IMR-90 (cell line): ENCODE results near the gene MT1H. TPM values are rescaled to one million over a fixed set of nuclear protein-coding genes. Genes with fewer than 3 reads are reported as not detected.

ENCODE experiments used
- ATAC-seq: fragments of 200-7000 bp; cut with Tn5 transposase; 2 replicates; pipeline ENCODE4 v1.9.1; 2020; ENCODE audit warnings: low read depth, mild to moderate bottlenecking, moderate library complexity
- BruUV-seq: library from RNA; stranded (reverse); fragments of 400-500 nt; replicated peaks from 2 replicates; lab custom pipeline; 2021; lab: Mats Ljungman, UMichigan
- CTCF ChIA-PET: fragments of 300-600 bp; formaldehyde crosslinking; extraction: SDS; loops from one replicate; lab custom pipeline; 2021; ENCODE audit warnings: antibody characterized with exemption; lab: Yijun Ruan, JAX
- POLR2A ChIA-PET: fragments of 300-600 bp; sonication (Branson Sonifier 250); formaldehyde crosslinking; loops from one replicate; lab custom pipeline; 2022; ENCODE audit warnings: antibody characterized with exemption; ENCODE audit not compliant: unreplicated experiment; lab: Charles Lee
- DNase-seq: peaks from one replicate; pipeline ENCODE4 v3.0.0; 2013
- H2AFZ ChIP-seq: replicated peaks from 2 replicates; pipeline ENCODE3; 2013; ENCODE audit warnings: low read length, mild to moderate bottlenecking; ENCODE audit not compliant: poor library complexity
- H2AK5ac ChIP-seq: 2 replicates; pipeline ENCODE4 v1.6.1; 2013; ENCODE audit warnings: low read depth, low read length, inconsistent platforms
- H2AK9ac ChIP-seq: replicated peaks from 2 replicates; pipeline ENCODE3; 2013; ENCODE audit warnings: mild to moderate bottlenecking, low read depth, low read length, moderate library complexity; ENCODE audit not compliant: poor library complexity
- H2BK120ac ChIP-seq: 2 replicates; pipeline ENCODE4 v1.6.1; 2013; ENCODE audit warnings: low read depth, low read length, inconsistent platforms
- H2BK15ac ChIP-seq: 3 replicates; pipeline ENCODE4 v1.6.1; 2013; ENCODE audit warnings: low read depth, low read length, inconsistent platforms
- H2BK20ac ChIP-seq: 2 replicates; pipeline ENCODE4 v1.6.1; 2013; ENCODE audit warnings: low read depth, mild to moderate bottlenecking, inconsistent platforms, low read length, moderate library complexity
- H2BK5ac ChIP-seq: 2 replicates; pipeline ENCODE4 v1.6.1; 2013; ENCODE audit warnings: mild to moderate bottlenecking, low read depth, low read length, inconsistent platforms; ENCODE audit not compliant: poor library complexity, severe bottlenecking
- H3K14ac ChIP-seq: replicated peaks from 2 replicates; pipeline ENCODE4 v1.6.1; 2013; ENCODE audit warnings: low read depth, low read length, inconsistent platforms
- H3K18ac ChIP-seq: 2 replicates; pipeline ENCODE4 v1.6.1; 2013; ENCODE audit warnings: low read depth, low read length, control low read depth
- H3K23ac ChIP-seq: 2 replicates; pipeline ENCODE4 v1.6.1; 2013; ENCODE audit warnings: low read depth, low read length, inconsistent platforms
- H3K27ac ChIP-seq: 2 replicates; pipeline ENCODE4 v1.5.1; 2013; ENCODE audit warnings: mild to moderate bottlenecking, control low read depth, low read length; ENCODE audit not compliant: insufficient read depth
- H3K27me3 ChIP-seq: 2 replicates; pipeline ENCODE4 v1.6.1; 2013; ENCODE audit warnings: low read length; ENCODE audit not compliant: control insufficient read depth, insufficient read depth
- H3K36me3 ChIP-seq: 2 replicates; pipeline ENCODE4 v1.6.1; 2013; ENCODE audit warnings: low read length, mixed read lengths; ENCODE audit not compliant: control insufficient read depth, insufficient read depth
- H3K4ac ChIP-seq: 2 replicates; pipeline ENCODE4 v1.6.1; 2013; ENCODE audit warnings: low read depth, low read length, inconsistent platforms
- H3K4me1 ChIP-seq: 2 replicates; pipeline ENCODE4 v1.6.1; 2013; ENCODE audit warnings: low read length, mixed read lengths; ENCODE audit not compliant: control insufficient read depth, insufficient read depth
- H3K4me2 ChIP-seq: 2 replicates; pipeline ENCODE4 v1.6.1; 2013; ENCODE audit warnings: low read depth, mild to moderate bottlenecking, control low read depth, low read length, moderate library complexity
- H3K4me3 ChIP-seq: 2 replicates; pipeline ENCODE4 v1.5.1; 2013; ENCODE audit warnings: low read depth, mild to moderate bottlenecking, control low read depth, low read length, moderate library complexity; ENCODE audit not compliant: insufficient read depth
- H3K56ac ChIP-seq: 2 replicates; pipeline ENCODE4 v1.6.1; 2013; ENCODE audit warnings: low read length, inconsistent platforms; ENCODE audit not compliant: insufficient read depth; ENCODE audit errors: extremely low read depth
- H3K79me1 ChIP-seq, 2 experiments: 2 replicates each; pipeline ENCODE4 v1.6.1; 2013; ENCODE audit warnings: low read length in 2 of 2, inconsistent platforms in 1 of 2, low read depth in 1 of 2
- H3K9ac ChIP-seq: 2 replicates; pipeline ENCODE4 v1.6.1; 2013; ENCODE audit warnings: low read depth, low read length, control low read depth
- H3K9me1 ChIP-seq: 2 replicates; pipeline ENCODE4 v1.6.1; 2013; ENCODE audit warnings: low read length, inconsistent platforms; ENCODE audit not compliant: insufficient read depth
- H3K9me3 ChIP-seq: 2 replicates; pipeline ENCODE4 v1.6.1; 2013; ENCODE audit warnings: low read length; ENCODE audit not compliant: control insufficient read depth, insufficient read depth
- H4K20me1 ChIP-seq: 2 replicates; pipeline ENCODE4 v1.6.1; 2013; ENCODE audit warnings: low read length, inconsistent platforms; ENCODE audit not compliant: insufficient read depth
- H4K5ac ChIP-seq: 2 replicates; pipeline ENCODE4 v1.6.1; 2013; ENCODE audit warnings: mild to moderate bottlenecking, low read depth, low read length, control low read depth
- H4K8ac ChIP-seq, 2 experiments: 2 replicates each; pipeline ENCODE4 v1.6.1; 2013; ENCODE audit warnings: low read depth in 2 of 2, low read length in 2 of 2, control low read depth in 1 of 2, inconsistent platforms in 1 of 2
- H4K91ac ChIP-seq: 2 replicates; pipeline ENCODE4 v1.6.1; 2013; ENCODE audit warnings: low read depth, low read length, inconsistent platforms; ENCODE audit not compliant: insufficient read depth
- BHLHE40 ChIP-seq: fragments of 150-350 bp; IDR thresholded peaks from 2 replicates; pipeline ENCODE4 v1.6.1; 2016; ENCODE audit warnings: mild to moderate bottlenecking, low read depth, low read length
- CEBPB ChIP-seq: IDR thresholded peaks from 2 replicates; pipeline ENCODE4 v1.6.1; 2012; ENCODE audit warnings: low read depth, low read length, improper control_type of control experiment
- CHD1 ChIP-seq: IDR thresholded peaks from 2 replicates; pipeline ENCODE4 v1.6.1; 2012; ENCODE audit warnings: low read depth, low read length, improper control_type of control experiment
- ELK1 ChIP-seq: fragments of 150-350 bp; IDR thresholded peaks from 2 replicates; pipeline ENCODE4 v1.6.1; 2016; ENCODE audit warnings: low read depth, mild to moderate bottlenecking, low read length, moderate library complexity, borderline replicate concordance
- FOS ChIP-seq: fragments of 150-350 bp; IDR thresholded peaks from 2 replicates; pipeline ENCODE4 v1.6.1; 2016; ENCODE audit warnings: low read depth, low read length
- MAFK ChIP-seq: IDR thresholded peaks from 2 replicates; pipeline ENCODE4 v1.6.1; 2012; ENCODE audit warnings: low read depth, low read length, improper control_type of control experiment
- MAZ ChIP-seq: IDR thresholded peaks from 2 replicates; pipeline ENCODE4 v1.6.1; 2012; ENCODE audit warnings: low read depth, mild to moderate bottlenecking, low read length, improper control_type of control experiment, moderate library complexity, borderline replicate concordance
- MXI1 ChIP-seq: IDR thresholded peaks from 2 replicates; pipeline ENCODE4 v1.6.1; 2012; ENCODE audit warnings: low read depth, mild to moderate bottlenecking, low read length, moderate library complexity, borderline replicate concordance
- NFE2L2 ChIP-seq: fragments of 150-350 bp; IDR thresholded peaks from 2 replicates; pipeline ENCODE4 v1.6.1; 2016; ENCODE audit warnings: low read depth, mild to moderate bottlenecking, low read length
- POLR2A ChIP-seq: IDR thresholded peaks from 2 replicates; pipeline ENCODE4 v1.6.1; 2012; ENCODE audit warnings: mild to moderate bottlenecking, low read depth, low read length
- RAD21 ChIP-seq: IDR thresholded peaks from 2 replicates; pipeline ENCODE4 v1.6.1; 2012; ENCODE audit warnings: low read length, improper control_type of control experiment
- RCOR1 ChIP-seq: IDR thresholded peaks from 2 replicates; pipeline ENCODE4 v1.6.1; 2012; ENCODE audit warnings: mild to moderate bottlenecking, low read length, improper control_type of control experiment; ENCODE audit not compliant: insufficient replicate concordance
- RFX5 ChIP-seq: IDR thresholded peaks from 2 replicates; pipeline ENCODE4 v1.8.0; 2012; ENCODE audit warnings: low read depth, mild to moderate bottlenecking, low read length, moderate library complexity
- SMC3 ChIP-seq: fragments of 150-350 bp; IDR thresholded peaks from 2 replicates; pipeline ENCODE4 v1.6.1; 2016; ENCODE audit warnings: low read depth, mild to moderate bottlenecking, antibody characterized with exemption, low read length, moderate library complexity
- USF2 ChIP-seq: fragments of 150-350 bp; IDR thresholded peaks from 2 replicates; pipeline ENCODE4 v1.6.1; 2017; ENCODE audit warnings: mild to moderate bottlenecking, antibody characterized with exemption, low read length, low read depth
- WGBS, 2 experiments: methylation state at CpG; one replicate each; pipeline versions ENCODE4 v1.1.5 to v1.1.7; 2013; ENCODE audit warnings: missing lambda C conversion rate in 2 of 2; ENCODE audit not compliant: insufficient read length in 1 of 2; ENCODE audit errors: extremely low coverage in 2 of 2; 5-methylcytosine and 5-hydroxymethylcytosine counted together
- dilution Hi-C: fragments of 300-500 bp; cut with HindIII; formaldehyde crosslinking; loops from one replicate; pipeline ENCODE4 v1.14.3; 2018; ENCODE audit warnings: low sequenced_read_pairs; ENCODE audit not compliant: unreplicated experiment
- in situ Hi-C: fragments of 300-500 bp; cut with MboI; formaldehyde crosslinking; loops from 3 replicates; pipeline ENCODE4 v1.14.3; 2019; ENCODE audit warnings: low sequenced_read_pairs, inconsistent platforms, mixed read lengths
- intact Hi-C: fragments of 100-400 bp; cut with micrococcal nuclease; formaldehyde crosslinking; loops from 2 replicates; pipeline ENCODE4 v1.10.0; 2022
- polyA plus RNA-seq, 3 experiments: library from polyadenylated mRNA; depleted of rRNA; stranded (reverse); fragments of >200 nt; gene quantifications; 2 replicates each; pipeline ENCODE4 v1.2.3, GENCODE V29; 2012; ENCODE audit warnings: low replicate concordance in 1 of 3
- total RNA-seq: library from RNA; depleted of rRNA; stranded (reverse); fragments of >200 nt; gene quantifications from 2 replicates; pipeline ENCODE4 v1.2.3, GENCODE V29; 2012
- TF ChIP-seq, protein P1 (sequence below): conservative IDR thresholded peaks from 2 replicates; pipeline ENCODE4 v1.5.1; 2012; ENCODE audit warnings: mild to moderate bottlenecking, low read depth, low read length, improper control_type of control experiment

The MT1H gene
- total and polyA plus RNA-seq, 2 of the 4 experiments (the other 2 are of a cell fraction), result not detected

DNA sequence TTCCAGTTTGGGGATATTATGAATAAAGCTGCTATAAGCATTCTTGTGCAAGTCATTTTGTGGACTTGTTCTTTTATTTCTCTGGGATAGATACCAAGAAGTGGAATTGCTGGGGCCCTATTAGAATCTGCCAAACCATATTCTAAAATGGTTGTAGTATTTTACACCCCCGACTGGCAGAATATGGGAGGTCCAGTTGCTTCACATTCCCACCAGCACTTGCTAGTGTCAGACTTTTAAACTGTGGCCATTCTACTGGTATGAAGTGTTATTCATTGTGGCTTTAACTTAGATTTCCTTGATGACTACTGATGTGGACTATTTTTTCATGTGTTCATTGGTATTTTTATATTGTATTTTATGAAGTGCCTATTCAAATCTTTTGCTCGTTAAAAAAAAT is 42.2 kb downstream of the MT1H start:
- Histone ChIP-seq H3K14ac (no peak overlapping the region), H3K9ac (no peak overlapping the region), H3K27me3 (peaks cover 20% of the 10 kb centered on the region), H4K91ac (no peak overlapping the region), H2AK5ac (no peak overlapping the region), H3K4me2 (no peak overlapping the region), H4K20me1 (no peaks in the 10 kb centered on the region), H3K9me3 (no peaks in the 10 kb centered on the region), H2BK15ac (no peak overlapping the region), H3K56ac (no peak overlapping the region), H3K18ac (no peak overlapping the region), H3K36me3 (no peaks in the 10 kb centered on the region), H4K8ac (no peak overlapping the region), H2BK120ac (no peak overlapping the region), H3K4ac (no peak overlapping the region), H2BK20ac (no peak overlapping the region), H3K79me1 (no peaks in the 10 kb centered on the region), H3K4me3 (no peak overlapping the region), H3K23ac (no peak overlapping the region), H3K4me1 (no peaks in the 10 kb centered on the region), H2BK5ac (no peak overlapping the region), H2AFZ (no peak overlapping the region), H3K9me1 (no peaks in the 10 kb centered on the region), H3K27ac (no peak overlapping the region), H2AK9ac (no peak overlapping the region), H4K5ac (no peak overlapping the region)
- POLR2A ChIA-PET, result no interaction called here
- no peak for TF ChIP-seq FOS
- no peak for TF ChIP-seq MAZ
- TF ChIP-seq ELK1, result no peak
- TF ChIP-seq BHLHE40, result no peak
- TF ChIP-seq MXI1, result no peak
- no peak for TF ChIP-seq USF2
- no peak for TF ChIP-seq SMC3
- no peak for TF ChIP-seq MAFK
- TF ChIP-seq POLR2A, result no peak
- no peak for TF ChIP-seq NFE2L2
- no peak for TF ChIP-seq RCOR1
- no peak for TF ChIP-seq RFX5
- TF ChIP-seq CHD1, result no peak
- TF ChIP-seq, protein P1, sequence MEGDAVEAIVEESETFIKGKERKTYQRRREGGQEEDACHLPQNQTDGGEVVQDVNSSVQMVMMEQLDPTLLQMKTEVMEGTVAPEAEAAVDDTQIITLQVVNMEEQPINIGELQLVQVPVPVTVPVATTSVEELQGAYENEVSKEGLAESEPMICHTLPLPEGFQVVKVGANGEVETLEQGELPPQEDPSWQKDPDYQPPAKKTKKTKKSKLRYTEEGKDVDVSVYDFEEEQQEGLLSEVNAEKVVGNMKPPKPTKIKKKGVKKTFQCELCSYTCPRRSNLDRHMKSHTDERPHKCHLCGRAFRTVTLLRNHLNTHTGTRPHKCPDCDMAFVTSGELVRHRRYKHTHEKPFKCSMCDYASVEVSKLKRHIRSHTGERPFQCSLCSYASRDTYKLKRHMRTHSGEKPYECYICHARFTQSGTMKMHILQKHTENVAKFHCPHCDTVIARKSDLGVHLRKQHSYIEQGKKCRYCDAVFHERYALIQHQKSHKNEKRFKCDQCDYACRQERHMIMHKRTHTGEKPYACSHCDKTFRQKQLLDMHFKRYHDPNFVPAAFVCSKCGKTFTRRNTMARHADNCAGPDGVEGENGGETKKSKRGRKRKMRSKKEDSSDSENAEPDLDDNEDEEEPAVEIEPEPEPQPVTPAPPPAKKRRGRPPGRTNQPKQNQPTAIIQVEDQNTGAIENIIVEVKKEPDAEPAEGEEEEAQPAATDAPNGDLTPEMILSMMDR, result no peak
- no peak for TF ChIP-seq RAD21
- TF ChIP-seq CEBPB, result no peak
- peak; percentile 3 for DNase-seq
- no peak for ATAC-seq
- intact Hi-C loops, result no loop called here
- no TSS peak for BruUV-seq
- CTCF ChIA-PET, result interaction anchor here (0.6 kb wide), 2 partner anchors 84 to 134 kb away, joined by 3 to 4 read pairs; no protein-coding TSS in a partner anchor
- in situ Hi-C loops, result loop anchor here (25.0 kb wide), 1 partner anchor 775 kb away; no protein-coding TSS in a partner anchor
- WGBS, 2 experiments, result no CpG with 5 or more reads among the region's 2 CpGs
- dilution Hi-C loops, result no loop called here
